ENCODE data around the gene DTX4.

The DTX4 gene

DNA sequence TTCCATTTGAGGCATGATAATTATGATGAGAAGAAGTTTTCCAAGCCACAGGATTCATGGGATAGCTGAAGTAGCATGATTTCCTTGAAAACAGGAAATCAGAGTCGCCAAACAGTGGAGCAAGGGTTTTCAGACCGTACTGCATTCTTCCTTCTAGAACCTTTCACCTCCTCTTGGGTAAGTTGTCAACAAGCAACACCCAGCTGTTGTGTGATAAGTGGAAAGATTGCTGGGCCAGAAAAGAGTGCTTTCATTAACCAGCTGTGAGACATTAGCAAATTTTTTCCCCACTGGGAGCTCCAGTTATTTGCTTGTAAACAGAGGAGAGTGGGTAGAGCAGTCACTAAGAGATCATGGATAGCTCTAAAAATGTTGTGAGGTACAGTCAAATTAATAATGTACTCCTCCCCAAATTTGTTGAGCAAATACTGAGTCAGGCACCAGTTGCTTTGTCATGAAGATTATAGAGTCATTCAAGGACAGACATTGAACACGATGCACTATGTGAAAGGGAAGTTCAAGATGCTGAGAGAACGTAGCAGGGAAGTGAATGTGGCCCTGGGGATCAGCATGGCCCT lies 52.5 kb downstream of the DTX4 start:
- peak; percentile 31 for DNase-seq (ENCODE audit: low read depth)
- no peak for TF ChIP-seq CTCF (IDR thresholded peaks at IDR 0.05; ENCODE audit: insufficient read depth, low read depth, low read length, missing control alignments)
- H3K4me3 ChIP-seq (ENCODE audit: low read depth, low read length), result no peak overlapping the region

- DNase-seq (ENCODE audit: low read depth), result no peak
- no peak for TF ChIP-seq CTCF (IDR thresholded peaks at IDR 0.05; ENCODE audit: insufficient read depth, low read depth, low read length, missing control alignments)
- no peak overlapping the region for H3K4me3 ChIP-seq (ENCODE audit: low read depth, low read length)
Observed at GRCh38 chr11:59225017-59225416, 53.1 kb downstream of the DTX4 start.

- no peak for TF ChIP-seq CTCF (IDR thresholded peaks at IDR 0.05; ENCODE audit: insufficient read depth, low read depth, low read length, missing control alignments)
- no peak for DNase-seq (ENCODE audit: low read depth)
- H3K4me3 ChIP-seq (ENCODE audit: low read depth, low read length), result no peak overlapping the region
Observed at GRCh38 chr11:59226396-59226795, 54.5 kb downstream of the DTX4 start.

DNA sequence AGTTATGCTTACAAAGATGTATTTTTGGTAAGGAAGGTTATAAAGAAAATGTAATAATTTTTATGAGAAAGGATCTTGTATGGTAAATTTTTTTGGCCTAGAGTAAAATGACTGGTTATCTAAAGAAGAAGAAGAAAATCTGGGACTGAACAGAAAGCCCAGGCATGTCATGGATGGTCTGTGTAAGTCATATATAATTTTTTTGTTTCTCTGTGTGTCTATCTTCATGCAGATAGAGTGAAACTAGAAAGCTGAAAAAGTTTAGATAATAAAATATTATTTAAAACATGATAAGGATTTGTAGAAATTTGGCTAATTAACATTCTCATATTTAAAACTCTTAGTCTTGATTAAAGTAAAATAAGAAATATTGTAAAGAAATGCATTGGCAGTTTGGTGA lies 68.4 kb downstream of the DTX4 start:
- TF ChIP-seq CTCF (IDR thresholded peaks at IDR 0.05; ENCODE audit: insufficient read depth, low read depth, low read length, missing control alignments), result no peak
- no peak for DNase-seq (ENCODE audit: low read depth)
- H3K4me3 ChIP-seq (ENCODE audit: low read depth, low read length), result no peak overlapping the region

DNA sequence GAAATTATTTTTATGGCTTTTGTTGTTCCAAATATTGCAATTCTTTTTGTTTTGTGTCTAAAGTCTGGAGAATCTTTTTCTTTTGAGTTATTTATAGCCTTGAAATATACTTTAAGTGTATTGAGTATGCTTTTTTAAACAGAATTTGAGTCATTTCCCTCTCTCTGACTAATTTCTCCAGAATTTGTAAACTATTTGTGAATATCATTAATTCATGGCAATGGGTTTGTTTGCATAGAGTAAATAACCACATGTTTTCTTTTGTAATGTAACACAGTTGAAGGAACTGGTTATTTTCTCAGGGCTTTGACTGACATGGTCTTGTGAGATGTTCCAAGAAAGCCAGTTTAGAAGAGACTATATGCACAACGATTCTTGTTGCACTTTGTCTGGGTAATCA lies 71.7 kb downstream of the DTX4 start:
- no peak for DNase-seq (ENCODE audit: low read depth)

GRCh38 chr11:59247531-59248227 lies 75.7 kb downstream of the DTX4 start:
- DNase-seq (ENCODE audit: low read depth), result no peak
- TF ChIP-seq CTCF (IDR thresholded peaks at IDR 0.05; ENCODE audit: insufficient read depth, low read depth, low read length, missing control alignments), result no peak
- no peak overlapping the region for H3K4me3 ChIP-seq (ENCODE audit: low read depth, low read length)

More for the DNA sequence above, 71.7 kb downstream of the DTX4 start:
- H3K4me3 ChIP-seq (ENCODE audit: low read depth, low read length), result no peak overlapping the region
- TF ChIP-seq CTCF (IDR thresholded peaks at IDR 0.05; ENCODE audit: insufficient read depth, low read depth, low read length, missing control alignments), result no peak

DNA sequence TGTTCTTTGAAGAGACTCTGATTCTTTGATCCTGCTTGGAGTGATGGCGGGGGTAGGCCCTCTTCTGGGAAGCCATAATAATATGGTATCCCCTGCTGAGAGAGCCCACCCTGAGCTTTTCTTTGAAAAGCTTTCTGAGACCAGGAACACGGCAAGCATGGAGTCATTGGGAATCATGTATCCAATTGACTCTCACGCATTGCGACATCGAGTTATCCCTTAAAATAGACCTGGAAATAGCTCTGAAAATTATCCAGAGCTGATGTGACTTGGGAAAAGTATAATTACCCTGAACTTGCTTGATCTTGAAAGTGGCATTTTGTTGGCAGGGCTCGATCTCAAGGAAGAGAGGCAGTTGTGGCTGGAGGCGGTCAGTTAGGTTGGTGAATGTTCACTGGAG lies 77.6 kb downstream of the DTX4 start:
- TF ChIP-seq CTCF (IDR thresholded peaks at IDR 0.05; ENCODE audit: insufficient read depth, low read depth, low read length, missing control alignments), result no peak

More for the DNA sequence above, 77.6 kb downstream of the DTX4 start:
- no peak for DNase-seq (ENCODE audit: low read depth)
- H3K4me3 ChIP-seq (ENCODE audit: low read depth, low read length), result no peak overlapping the region

All from GM12865 (cell line).